ENCODE results near the gene ZNF624.

ZNF624 gene

GRCh38 chr17:16593356-16594102 lies 60.1 kb downstream of the ZNF624 start:
- no peak for DNase-seq (ENCODE audit: extremely low read depth in 1 of 2, low read depth in 1 of 2)

GRCh38 chr17:16589097-16589969 lies 64.3 kb downstream of the ZNF624 start:
- peak; percentile 80 to 85 for DNase-seq (ENCODE audit: extremely low read depth in 1 of 2, low read depth in 1 of 2)

- DNase-seq (ENCODE audit: extremely low read depth in 1 of 2, low read depth in 1 of 2): no peak
Measured at GRCh38 chr17:16585796-16586195, 67.9 kb downstream of the ZNF624 start.

- peak; percentile 78 to 91 for DNase-seq (ENCODE audit: extremely low read depth in 1 of 2, low read depth in 1 of 2)
Measured at GRCh38 chr17:16584273-16584995, 69.2 kb downstream of the ZNF624 start.

- no peak for DNase-seq (ENCODE audit: extremely low read depth in 1 of 2, low read depth in 1 of 2)
Measured at GRCh38 chr17:16583781-16584180, 69.9 kb downstream of the ZNF624 start.

GRCh38 chr17:16573466-16573865 lies 80.2 kb downstream of the ZNF624 start:
- no peak for DNase-seq (ENCODE audit: extremely low read depth in 1 of 2, low read depth in 1 of 2)

Data from stimulated activated CD8-positive, alpha-beta memory T cell treated with anti-CD3 and anti-CD28 coated beads, Interleukin-7, amount 100 ng/mL, for 48 hours (primary cell).